IPS DF 6.9 (cell line): ENCODE measurements around the gene KCNH5.
"Not testable (repeated sequence)": the region's sequence is repeated elsewhere in the genome, so short reads cannot be mapped to it uniquely, and the experiment has no call there.

Source experiments
- DNase-seq: peaks from one replicate; pipeline ENCODE4 v3.0.0-alpha.2; 2013; ENCODE audit warnings: low read depth, low spot score
- H3K27ac ChIP-seq: one replicate; pipeline ENCODE4 v1.5.1; 2013; ENCODE audit warnings: low read length, control low read depth
- H3K27me3 ChIP-seq: 2 replicates; pipeline ENCODE4 v1.6.1; 2013; ENCODE audit warnings: mild to moderate bottlenecking, low read length; ENCODE audit not compliant: control insufficient read depth, insufficient read depth
- H3K36me3 ChIP-seq: 2 replicates; pipeline ENCODE4 v1.6.1; 2013; ENCODE audit warnings: low read length; ENCODE audit not compliant: control insufficient read depth, insufficient read depth
- H3K4me1 ChIP-seq: 2 replicates; pipeline ENCODE4 v1.6.1; 2013; ENCODE audit warnings: low read length; ENCODE audit not compliant: control insufficient read depth, insufficient read depth
- H3K4me3 ChIP-seq: 2 replicates; pipeline ENCODE4 v1.5.1; 2013; ENCODE audit warnings: mild to moderate bottlenecking, low read length
- H3K9me3 ChIP-seq: 2 replicates; pipeline ENCODE4 v1.6.1; 2013; ENCODE audit warnings: low read length, inconsistent platforms; ENCODE audit not compliant: control insufficient read depth, insufficient read depth
- WGBS: extraction: QIAGEN DNeasy Blood & Tissue Kit; methylation state at CpG from one replicate; pipeline ENCODE4 v1.1.7; 2013; ENCODE audit warnings: mixed read lengths, missing lambda C conversion rate; ENCODE audit not compliant: insufficient read length, insufficient coverage; 5-methylcytosine and 5-hydroxymethylcytosine counted together

The KCNH5 gene

GRCh38 chr14:62778310-62778709 lies 266.9 kb downstream of the KCNH5 start:
- WGBS = no CpG with 5 or more reads among the region's 2 CpGs
- H3K27ac ChIP-seq = no peak overlapping the region
- H3K9me3 ChIP-seq = no peaks in the 10 kb centered on the region
- no peaks in the 10 kb centered on the region for H3K27me3 ChIP-seq
- no peaks in the 10 kb centered on the region for H3K36me3 ChIP-seq
- H3K4me3 ChIP-seq = no peak overlapping the region
- no peaks in the 10 kb centered on the region for H3K4me1 ChIP-seq
- no peak for DNase-seq

- no peaks in the 10 kb centered on the region for H3K4me1 ChIP-seq
- no peak overlapping the region for H3K4me3 ChIP-seq
- no peaks in the 10 kb centered on the region for H3K9me3 ChIP-seq
- H3K27ac ChIP-seq = no peak overlapping the region
- no peaks in the 10 kb centered on the region for H3K36me3 ChIP-seq
- no peaks in the 10 kb centered on the region for H3K27me3 ChIP-seq
- no peak for DNase-seq
- no CpG with 5 or more reads among the region's 2 CpGs for WGBS
Observed at GRCh38 chr14:62777510-62777909, 267.7 kb downstream of the KCNH5 start.

GRCh38 chr14:62776300-62776699 lies 269.0 kb downstream of the KCNH5 start:
- no peaks in the 10 kb centered on the region for H3K27me3 ChIP-seq
- H3K36me3 ChIP-seq = no peaks in the 10 kb centered on the region
- WGBS = no CpG with 5 or more reads among the region's 1 CpG
- no peak overlapping the region for H3K4me3 ChIP-seq
- H3K27ac ChIP-seq = no peak overlapping the region
- DNase-seq = no peak
- H3K4me1 ChIP-seq = no peaks in the 10 kb centered on the region
- no peaks in the 10 kb centered on the region for H3K9me3 ChIP-seq

- WGBS = no CpG with 5 or more reads among the region's 2 CpGs
- Histone ChIP-seq H3K4me3 (no peak overlapping the region), H3K9me3 (no peaks in the 10 kb centered on the region), H3K27ac (no peak overlapping the region), H3K27me3 (no peaks in the 10 kb centered on the region), H3K4me1 (no peaks in the 10 kb centered on the region), H3K36me3 (no peaks in the 10 kb centered on the region)
- no peak for DNase-seq
Observed at GRCh38 chr14:62768753-62769152, 276.5 kb downstream of the KCNH5 start.

GRCh38 chr14:62763951-62764350 lies 281.3 kb downstream of the KCNH5 start:
- DNase-seq = no peak
- no peaks in the 10 kb centered on the region for H3K36me3 ChIP-seq

GRCh38 chr14:62759796-62760195 lies 285.5 kb downstream of the KCNH5 start:
- Histone ChIP-seq H3K9me3 (no peaks in the 10 kb centered on the region), H3K4me1 (no peaks in the 10 kb centered on the region), H3K4me3 (no peak overlapping the region), H3K27ac (no peak overlapping the region), H3K27me3 (no peaks in the 10 kb centered on the region), H3K36me3 (no peaks in the 10 kb centered on the region)
- no peak for DNase-seq
- WGBS = no CpG with 5 or more reads among the region's 2 CpGs

More at GRCh38 chr14:62763951-62764350, 281.3 kb downstream of the KCNH5 start:
- Histone ChIP-seq H3K4me1 (no peaks in the 10 kb centered on the region), H3K27me3 (no peaks in the 10 kb centered on the region), H3K27ac (no peak overlapping the region), H3K9me3 (no peaks in the 10 kb centered on the region), H3K4me3 (no peak overlapping the region)

- no CpG with 5 or more reads among the region's 11 CpGs for WGBS
- not testable (repeated sequence) for H3K9me3 ChIP-seq, H3K4me3 ChIP-seq, DNase-seq, H3K4me1 ChIP-seq, H3K27ac ChIP-seq, H3K27me3 ChIP-seq, H3K36me3 ChIP-seq
Observed at GRCh38 chr14:62746881-62747280, 298.4 kb downstream of the KCNH5 start.

- Histone ChIP-seq H3K36me3 (no peaks in the 10 kb centered on the region), H3K27me3 (no peaks in the 10 kb centered on the region; the same call in 1 of the 2 replicates), H3K9me3 (no peaks in the 10 kb centered on the region), H3K4me1 (peaks cover 2% of the 10 kb centered on the region; the same call in 1 of the 2 replicates), H3K4me3 (no peak overlapping the region), H3K27ac (no peak overlapping the region)
- no peak for DNase-seq
- no CpG with 5 or more reads among the region's 1 CpG for WGBS
Observed at GRCh38 chr14:62745496-62745895, 299.8 kb downstream of the KCNH5 start.

- WGBS = no CpG with 5 or more reads among the region's 2 CpGs
- H3K27ac ChIP-seq = no peak overlapping the region
Observed at GRCh38 chr14:62743560-62743959, 301.7 kb downstream of the KCNH5 start.

GRCh38 chr14:62743118-62743517 lies 302.1 kb downstream of the KCNH5 start:
- H3K4me3 ChIP-seq = no peak overlapping the region
- H3K9me3 ChIP-seq = no peaks in the 10 kb centered on the region
- no peaks in the 10 kb centered on the region; the same call in 1 of the 2 replicates for H3K27me3 ChIP-seq
- no CpG with 5 or more reads among the region's 4 CpGs for WGBS
- no peak for DNase-seq
- no peaks in the 10 kb centered on the region for H3K36me3 ChIP-seq
- no peak overlapping the region for H3K27ac ChIP-seq
- H3K4me1 ChIP-seq = peaks cover 2% of the 10 kb centered on the region; the same call in 1 of the 2 replicates

More at GRCh38 chr14:62743560-62743959, 301.7 kb downstream of the KCNH5 start:
- H3K27me3 ChIP-seq = no peaks in the 10 kb centered on the region; the same call in 1 of the 2 replicates
- no peak for DNase-seq
- H3K4me1 ChIP-seq = peaks cover 2% of the 10 kb centered on the region; the same call in 1 of the 2 replicates
- no peaks in the 10 kb centered on the region for H3K9me3 ChIP-seq
- H3K36me3 ChIP-seq = no peaks in the 10 kb centered on the region
- no peak overlapping the region for H3K4me3 ChIP-seq

- Histone ChIP-seq H3K36me3 (no peaks in the 10 kb centered on the region), H3K9me3 (no peaks in the 10 kb centered on the region), H3K4me3 (no peak overlapping the region), H3K4me1 (peaks cover 2% of the 10 kb centered on the region; the same call in 1 of the 2 replicates), H3K27me3 (no peaks in the 10 kb centered on the region), H3K27ac (no peak overlapping the region)
- no peak for DNase-seq
- WGBS = no CpG with 5 or more reads among the region's 3 CpGs
Observed at GRCh38 chr14:62739647-62740046, 305.6 kb downstream of the KCNH5 start.
